Effector memory CD4-positive, alpha-beta T cell (primary cell): Measurements from ENCODE around the gene SYPL1.

ENCODE experiments used
- DNase-seq, 3 donors: peaks; one replicate each; pipeline ENCODE4 v3.0.0-alpha.2; 2020
- H3K27ac ChIP-seq: 2 replicates; pipeline ENCODE4 v1.7.0; 2013; ENCODE audit warnings: mild to moderate bottlenecking, low read length, moderate library complexity; ENCODE audit not compliant: insufficient read depth, poor library complexity, severe bottlenecking
- H3K27me3 ChIP-seq: replicated peaks from 2 replicates; pipeline ENCODE4 v1.7.0; 2013; ENCODE audit warnings: mild to moderate bottlenecking, low read length; ENCODE audit not compliant: insufficient read depth, control insufficient read depth, poor library complexity, severe bottlenecking
- H3K36me3 ChIP-seq: 2 replicates; pipeline ENCODE4 v1.7.0; 2013; ENCODE audit warnings: mild to moderate bottlenecking, low read length, moderate library complexity; ENCODE audit not compliant: control insufficient read depth, insufficient read depth
- H3K4me1 ChIP-seq: 2 replicates; pipeline ENCODE4 v1.7.0; 2013; ENCODE audit warnings: low read length, mild to moderate bottlenecking; ENCODE audit not compliant: control insufficient read depth, insufficient read depth, poor library complexity, severe bottlenecking
- H3K4me3 ChIP-seq: 2 replicates; pipeline ENCODE4 v1.7.0; 2013; ENCODE audit warnings: low read length, low read depth, mild to moderate bottlenecking; ENCODE audit not compliant: insufficient read depth, poor library complexity, severe bottlenecking
- H3K9me3 ChIP-seq: 2 replicates; pipeline ENCODE4 v1.7.0; 2013; ENCODE audit warnings: mild to moderate bottlenecking, low read length, moderate library complexity; ENCODE audit not compliant: control insufficient read depth

SYPL1 gene

GRCh38 chr7:106098889-106099288, 13.2 kb downstream of the SYPL1 start:
- no peak overlapping the region for H3K27ac ChIP-seq
- H3K9me3 ChIP-seq, result no peaks in the 10 kb centered on the region
- H3K27me3 ChIP-seq, result no peaks in the 10 kb centered on the region
- DNase-seq, result no peak
- H3K4me3 ChIP-seq, result no peak overlapping the region
- peaks cover 15% of the 10 kb centered on the region for H3K36me3 ChIP-seq
- no peaks in the 10 kb centered on the region for H3K4me1 ChIP-seq

DNA sequence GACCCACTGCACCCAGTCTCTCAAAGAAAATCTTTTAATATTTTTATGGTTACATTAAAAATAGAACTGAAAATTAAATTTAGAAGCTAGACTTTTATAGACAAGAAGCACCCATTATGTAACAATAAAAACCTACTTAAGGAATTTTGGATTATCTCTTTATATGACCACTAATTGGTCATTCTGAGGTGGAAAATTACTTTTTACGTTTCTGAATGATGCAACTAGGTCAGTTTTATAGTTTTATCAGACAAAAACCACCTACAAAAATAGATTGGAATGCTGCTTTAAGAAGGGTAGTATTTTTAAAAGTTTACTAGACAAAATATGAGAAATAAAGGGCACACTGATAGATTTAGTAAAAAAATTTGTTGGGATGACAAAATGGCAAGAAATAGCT, 16.5 kb downstream of the SYPL1 start:
- DNase-seq, result no peak
- H3K36me3 ChIP-seq, result peaks cover 27% of the 10 kb centered on the region
- no peak overlapping the region for H3K4me3 ChIP-seq
- H3K27ac ChIP-seq, result no peak overlapping the region
- H3K27me3 ChIP-seq, result no peaks in the 10 kb centered on the region
- H3K4me1 ChIP-seq, result no peaks in the 10 kb centered on the region
- no peaks in the 10 kb centered on the region for H3K9me3 ChIP-seq

DNA sequence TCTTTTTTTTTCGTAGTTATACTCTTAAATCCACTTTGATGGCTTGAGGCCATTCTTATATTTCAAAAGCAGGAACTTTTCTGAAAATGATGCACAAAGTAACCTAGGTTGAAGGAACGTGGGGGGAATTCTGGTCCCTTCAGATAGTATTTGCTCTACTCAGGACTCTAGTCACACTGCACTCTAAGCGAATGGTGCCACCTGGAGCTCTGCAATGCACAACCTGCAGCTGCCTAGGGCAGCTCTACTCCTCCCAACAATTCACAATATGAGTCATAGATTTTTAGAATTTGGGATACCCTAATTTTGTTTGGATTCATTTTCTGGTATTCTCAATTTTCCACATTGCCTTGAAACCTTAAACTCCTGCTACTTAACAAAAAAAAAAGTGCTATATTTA, 17.3 kb downstream of the SYPL1 start:
- Histone ChIP-seq H3K4me1 (no peaks in the 10 kb centered on the region), H3K27me3 (no peaks in the 10 kb centered on the region), H3K36me3 (peaks cover 27% of the 10 kb centered on the region), H3K4me3 (no peak overlapping the region), H3K9me3 (no peaks in the 10 kb centered on the region), H3K27ac (no peak overlapping the region)
- no peak for DNase-seq

DNA sequence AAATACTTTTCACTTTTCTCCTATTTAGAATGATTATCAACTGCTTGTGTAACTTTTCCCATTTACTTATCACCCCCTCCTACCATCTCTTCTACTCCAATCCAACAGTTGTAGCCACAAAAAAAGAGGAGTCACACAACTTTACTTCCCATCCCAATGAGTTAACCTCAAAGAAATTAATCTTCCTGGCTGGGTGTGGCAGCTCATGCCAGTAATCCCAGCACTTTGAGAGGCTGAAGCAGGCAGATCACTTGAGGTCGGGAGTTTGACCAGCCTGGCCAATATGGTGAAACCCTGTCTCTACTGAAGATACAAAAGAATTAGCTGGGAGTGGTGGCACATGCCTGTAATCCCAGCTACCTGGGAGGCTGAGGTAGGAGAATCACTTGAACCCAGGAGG, 19.9 kb downstream of the SYPL1 start:
- peaks cover 21% of the 10 kb centered on the region for H3K36me3 ChIP-seq
- no peak overlapping the region for H3K27ac ChIP-seq
- DNase-seq, result no peak
- H3K9me3 ChIP-seq, result no peaks in the 10 kb centered on the region
- H3K4me1 ChIP-seq, result no peaks in the 10 kb centered on the region
- H3K27me3 ChIP-seq, result no peaks in the 10 kb centered on the region
- H3K4me3 ChIP-seq, result no peak overlapping the region

- DNase-seq, result no peak
- no peak overlapping the region for H3K4me3 ChIP-seq
- no peak overlapping the region for H3K27ac ChIP-seq
- no peaks in the 10 kb centered on the region for H3K9me3 ChIP-seq
- no peaks in the 10 kb centered on the region for H3K27me3 ChIP-seq
- no peaks in the 10 kb centered on the region for H3K4me1 ChIP-seq
- peaks cover 11% of the 10 kb centered on the region for H3K36me3 ChIP-seq
Observed at GRCh38 chr7:106089647-106090046, 22.5 kb downstream of the SYPL1 start.

- no peak for DNase-seq
- H3K36me3 ChIP-seq, result peaks cover 11% of the 10 kb centered on the region
- no peak overlapping the region for H3K4me3 ChIP-seq
- H3K9me3 ChIP-seq, result no peaks in the 10 kb centered on the region
- H3K4me1 ChIP-seq, result no peaks in the 10 kb centered on the region
- H3K27ac ChIP-seq, result no peak overlapping the region
- H3K27me3 ChIP-seq, result no peaks in the 10 kb centered on the region
Observed at GRCh38 chr7:106088014-106088413, 24.1 kb downstream of the SYPL1 start.

DNA sequence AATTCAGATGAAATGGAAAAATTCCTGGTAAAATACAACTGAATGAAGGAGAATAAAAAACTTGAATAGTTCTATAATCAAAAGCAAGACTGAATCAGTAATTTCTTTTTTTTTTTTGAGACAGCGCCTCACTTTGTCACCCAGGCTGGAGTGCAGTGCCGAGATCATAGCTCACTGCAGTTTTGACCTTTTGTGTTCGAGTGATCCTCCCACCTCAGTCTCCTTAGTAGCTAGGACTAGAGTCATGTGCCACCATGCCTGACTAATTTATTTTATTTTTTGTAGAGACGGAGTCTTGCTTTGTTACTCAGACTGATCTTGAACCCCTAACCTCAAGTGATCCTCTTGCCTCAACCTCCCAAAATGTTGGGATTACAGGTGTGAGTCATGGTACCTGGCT, 26.1 kb downstream of the SYPL1 start:
- no peak for DNase-seq
- H3K4me3 ChIP-seq, result no peak overlapping the region
- H3K36me3 ChIP-seq, result no peaks in the 10 kb centered on the region
- H3K9me3 ChIP-seq, result no peaks in the 10 kb centered on the region
- H3K27me3 ChIP-seq, result no peaks in the 10 kb centered on the region
- H3K27ac ChIP-seq, result no peak overlapping the region
- H3K4me1 ChIP-seq, result no peaks in the 10 kb centered on the region

GRCh38 chr7:106085015-106085414, 27.1 kb downstream of the SYPL1 start:
- Histone ChIP-seq H3K36me3 (no peaks in the 10 kb centered on the region), H3K4me1 (no peaks in the 10 kb centered on the region), H3K4me3 (no peak overlapping the region), H3K27ac (no peak overlapping the region), H3K27me3 (no peaks in the 10 kb centered on the region), H3K9me3 (no peaks in the 10 kb centered on the region)
- no peak for DNase-seq

GRCh38 chr7:106083717-106084116, 28.4 kb downstream of the SYPL1 start:
- Histone ChIP-seq H3K4me3 (no peak overlapping the region), H3K27ac (no peak overlapping the region), H3K4me1 (no peaks in the 10 kb centered on the region), H3K9me3 (no peaks in the 10 kb centered on the region), H3K36me3 (no peaks in the 10 kb centered on the region), H3K27me3 (no peaks in the 10 kb centered on the region)
- DNase-seq, result no peak

DNA sequence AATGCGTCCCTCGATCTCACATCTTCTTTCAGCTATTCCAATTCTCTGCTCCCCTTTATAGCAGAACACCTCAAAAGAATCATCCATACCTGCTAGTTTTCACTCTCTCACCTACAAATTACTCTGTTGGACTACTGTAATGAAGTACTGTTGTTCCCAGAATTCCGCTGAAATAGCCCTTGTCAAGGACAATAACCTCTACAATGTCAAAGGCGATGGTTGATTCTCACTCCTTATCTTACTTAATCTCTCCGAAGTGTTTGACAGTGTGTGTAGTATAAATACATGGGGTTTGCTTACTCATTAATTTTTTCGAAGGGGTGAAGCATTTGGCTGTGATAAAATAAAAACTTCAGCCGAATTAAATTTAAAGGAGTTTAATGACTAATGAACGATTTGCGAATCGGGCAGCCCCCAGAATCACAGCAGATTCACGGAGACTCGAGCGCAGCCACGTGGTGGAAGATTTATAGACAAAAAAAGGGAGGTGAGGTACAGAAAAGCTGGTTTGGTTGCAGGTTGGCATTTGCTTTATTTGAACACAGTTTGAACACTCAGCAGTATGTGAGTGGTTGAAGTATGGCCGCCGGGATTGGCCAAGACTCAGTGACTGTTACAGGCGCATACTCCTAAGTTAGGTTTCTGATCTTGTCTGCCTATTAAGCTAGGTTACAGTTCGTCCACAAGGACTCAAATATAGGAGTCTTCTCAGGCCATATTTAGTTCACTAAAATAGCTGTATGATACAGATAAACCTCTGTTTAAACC, 29.8 kb downstream of the SYPL1 start:
- Histone ChIP-seq H3K4me3 (no peak overlapping the region), H3K36me3 (no peaks in the 10 kb centered on the region), H3K4me1 (no peaks in the 10 kb centered on the region), H3K9me3 (no peaks in the 10 kb centered on the region), H3K27ac (no peak overlapping the region), H3K27me3 (no peaks in the 10 kb centered on the region)
- DNase-seq, result no peak
